Measurements from ENCODE around the gene ZFAND2B. TPM values are rescaled to one million over a fixed set of nuclear protein-coding genes. Genes with fewer than 3 reads are reported as not detected.
A peak's percentile ranks its signal among the peaks of the same experiment; 100 is the strongest.

Gene ZFAND2B
- total and polyA plus RNA-seq, 8 donors = 26.3 to 41.8 (median 36.0) TPM

- DNase-seq (no peak), ATAC-seq (no peak)
- peaks cover 0 to 72% of the 10 kb centered on the region in 2 donors for H3K36me3 ChIP-seq
- no peak overlapping the region for H3K27ac ChIP-seq
- peaks cover 9 to 15% of the 10 kb centered on the region in 2 donors for H3K4me1 ChIP-seq
- intact Hi-C loops (cut with DNase I) = no loop called here
- no peaks in the 10 kb centered on the region for H3K9me3 ChIP-seq
- H3K27me3 ChIP-seq = no peaks in the 10 kb centered on the region
- no peak overlapping the region for H3K4me3 ChIP-seq
- TF ChIP-seq CTCF (IDR thresholded peaks at IDR 0.05) = no peak
Measured at GRCh38 chr2:219234331-219234730, 27.7 kb downstream of the ZFAND2B start.

- ATAC-seq (peak; percentile 4), DNase-seq (peak in 2 of 4 donors; percentile 50 to 87)
- H3K9me3 ChIP-seq = no peaks in the 10 kb centered on the region
- intact Hi-C loops (cut with DNase I) = no loop called here
- TF ChIP-seq CTCF (IDR thresholded peaks at IDR 0.05) = no peak
- H3K4me3 ChIP-seq = peak overlapping the region; percentile 7 to 36
- H3K27me3 ChIP-seq = no peaks in the 10 kb centered on the region
- H3K36me3 ChIP-seq = peaks cover 0 to 26% of the 10 kb centered on the region in 2 donors
- peaks cover 13 to 38% of the 10 kb centered on the region in 2 donors for H3K4me1 ChIP-seq
- H3K27ac ChIP-seq = peak overlapping the region in 1 of 2 donors; percentile 42
Measured at GRCh38 chr2:219243291-219243761, 36.7 kb downstream of the ZFAND2B start.

GRCh38 chr2:219244789-219245147 is 38.2 kb downstream of the ZFAND2B start:
- H3K9me3 ChIP-seq = no peaks in the 10 kb centered on the region
- H3K36me3 ChIP-seq = peaks cover 0 to 24% of the 10 kb centered on the region in 2 donors
- DNase-seq (no peak), ATAC-seq (no peak)
- no peaks in the 10 kb centered on the region for H3K27me3 ChIP-seq
- H3K27ac ChIP-seq = peak overlapping the region; percentile 94 to 97
- H3K4me3 ChIP-seq = peak overlapping the region; percentile 81 to 94
- peaks cover 26 to 52% of the 10 kb centered on the region in 2 donors for H3K4me1 ChIP-seq
- TF ChIP-seq CTCF (IDR thresholded peaks at IDR 0.05) = no peak
- intact Hi-C loops (cut with DNase I) = no loop called here

GRCh38 chr2:219245148-219245898 is 38.7 kb downstream of the ZFAND2B start, which contains the start of the genes GLB1L and STK16:
Gene GLB1L, minus strand, starts transcription at chr2:219245444. Its CDS starts 1,871 bp downstream, at chr2:219243573.
Gene STK16, plus strand, starts transcription at chr2:219245479. Its CDS starts 521 bp downstream, at chr2:219246000.
- no peaks in the 10 kb centered on the region for H3K27me3 ChIP-seq
- H3K4me3 ChIP-seq = peak within 1 kb of the TSS; percentile 81 to 94
- H3K9me3 ChIP-seq = no peaks in the 10 kb centered on the region
- TF ChIP-seq CTCF (IDR thresholded peaks at IDR 0.05) = no peak
- ATAC-seq = peak; percentile 84
- peak within 1 kb of the TSS; percentile 94 to 97 for H3K27ac ChIP-seq
- peaks cover 32 to 58% of the 10 kb centered on the region in 2 donors for H3K4me1 ChIP-seq
- intact Hi-C loops (cut with DNase I) = no loop called here
- DNase-seq = peak; percentile 94 to 98 (median 95)
- H3K36me3 ChIP-seq = peaks cover 0 to 26% of the 10 kb centered on the region in 2 donors

GRCh38 chr2:219245899-219246230 is 39.3 kb downstream of the ZFAND2B start:
- Histone ChIP-seq H3K4me3 (peak overlapping the region; percentile 81 to 94), H3K4me1 (peaks cover 36 to 63% of the 10 kb centered on the region in 2 donors), H3K27ac (peak overlapping the region; percentile 94 to 97), H3K9me3 (no peaks in the 10 kb centered on the region), H3K36me3 (peaks cover 0 to 32% of the 10 kb centered on the region in 2 donors), H3K27me3 (no peaks in the 10 kb centered on the region)
- DNase-seq (no peak), ATAC-seq (no peak)
- intact Hi-C loops (cut with DNase I) = no loop called here
- TF ChIP-seq CTCF (IDR thresholded peaks at IDR 0.05) = no peak
